C4-2B (cell line): ENCODE data around the gene CCDC185.

Experiments
- CTCF ChIP-seq: fragments of 450-650 bp; conservative IDR thresholded peaks from 2 replicates; pipeline ENCODE4 v1.5.1; 2017; ENCODE audit warnings: mild to moderate bottlenecking
- ZFX ChIP-seq: fragments of 450-650 bp; IDR thresholded peaks from 2 replicates; pipeline ENCODE4 v1.6.1; 2017

GRCh38 chr1:223363057-223363855 is 30.0 kb upstream of the CCDC185 start:
- TF ChIP-seq CTCF, result no peak
- no peak for TF ChIP-seq ZFX
